GM12864 (cell line): Measurements from ENCODE around the gene ATL3.

Experiments used
- DNase-seq: peaks from one replicate; pipeline ENCODE4 v3.0.0-alpha.2; 2011; ENCODE audit warnings: low read depth
- H3K4me3 ChIP-seq: 2 replicates; pipeline ENCODE4 v1.5.1; 2011; ENCODE audit warnings: mild to moderate bottlenecking, low read depth, low read length, control low read depth
- CTCF ChIP-seq: IDR thresholded peaks from 2 replicates; pipeline ENCODE4 v1.5.1; 2011; ENCODE audit warnings: low read depth, mild to moderate bottlenecking, moderate library complexity, low read length, control low read depth, inconsistent platforms; ENCODE audit errors: missing control alignments

Gene ATL3

GRCh38 chr11:63613517-63614135 is 57.5 kb downstream of the ATL3 start:
- H3K4me3 ChIP-seq: peak overlapping the region; percentile 54
- no peak for TF ChIP-seq CTCF
- DNase-seq: no peak

GRCh38 chr11:63612181-63612580 is 59.0 kb downstream of the ATL3 start:
- DNase-seq: no peak
- TF ChIP-seq CTCF: no peak
- no peak overlapping the region for H3K4me3 ChIP-seq

- no peak for TF ChIP-seq CTCF
- no peak overlapping the region for H3K4me3 ChIP-seq
Observed at GRCh38 chr11:63611395-63611747, 59.8 kb downstream of the ATL3 start.

GRCh38 chr11:63610604-63611394 is 60.4 kb downstream of the ATL3 start:
- no peak for DNase-seq
- no peak for TF ChIP-seq CTCF
- no peak overlapping the region for H3K4me3 ChIP-seq

More at GRCh38 chr11:63611395-63611747, 59.8 kb downstream of the ATL3 start:
- no peak for DNase-seq

GRCh38 chr11:63609971-63610580 is 61.1 kb downstream of the ATL3 start:
- no peak for TF ChIP-seq CTCF
- DNase-seq: no peak
- H3K4me3 ChIP-seq: no peak overlapping the region

GRCh38 chr11:63609536-63609935 is 61.6 kb downstream of the ATL3 start:
- H3K4me3 ChIP-seq: no peak overlapping the region
- DNase-seq: no peak
- TF ChIP-seq CTCF: no peak
